PC-9 (cell line): ENCODE data around the gene PDE11A. TPM values are rescaled to one million over a fixed set of nuclear protein-coding genes. Genes with fewer than 3 reads are reported as not detected.

Experiments
- BruUV-seq: library from RNA; stranded (reverse); fragments of 400-500 nt; replicated peaks from 2 replicates; lab custom pipeline; 2021; lab: Mats Ljungman, UMichigan
- CTCF ChIA-PET: fragments of 300-600 bp; sonication (Branson Sonifier 250); formaldehyde crosslinking; loops from one replicate; lab custom pipeline; 2022; ENCODE audit warnings: antibody characterized with exemption; lab: Charles Lee
- POLR2A ChIA-PET: fragments of 300-600 bp; sonication (Branson Sonifier 250); formaldehyde crosslinking; loops from one replicate; lab custom pipeline; 2022; ENCODE audit warnings: antibody characterized with exemption; ENCODE audit not compliant: unreplicated experiment; lab: Charles Lee
- DNase-seq, 2 experiments: peaks; one replicate each; pipeline versions ENCODE4 v3.0.0 to v3.0.0-alpha.2; 2015 to 2022; ENCODE audit warnings: mixed read lengths in 1 of 2
- H2AFZ ChIP-seq: fragments of 200-600 bp; sonication (generic); 2 replicates; pipeline ENCODE4 v1.8.1; 2017; ENCODE audit warnings: antibody characterized with exemption
- H3F3A ChIP-seq: fragments of 200-600 bp; sonication (generic); 2 replicates; pipeline ENCODE4 v1.8.1; 2017; ENCODE audit warnings: antibody characterized with exemption, mild to moderate bottlenecking, low read depth; ENCODE audit not compliant: insufficient read depth
- H3K27ac ChIP-seq: fragments of 200-600 bp; sonication (generic); 2 replicates; pipeline ENCODE4 v1.6.1; 2016; ENCODE audit warnings: mixed run types
- H3K27me3 ChIP-seq: fragments of 200-600 bp; sonication (generic); 2 replicates; pipeline ENCODE4 v1.6.1; 2016; ENCODE audit warnings: low read depth, mixed run types; ENCODE audit not compliant: insufficient read depth
- H3K36me3 ChIP-seq: fragments of 200-600 bp; sonication (generic); 2 replicates; pipeline ENCODE4 v1.6.1; 2016; ENCODE audit warnings: low read depth, mixed run types
- H3K4me1 ChIP-seq: fragments of 200-600 bp; sonication (generic); replicated peaks from 2 replicates; pipeline ENCODE4 v1.6.1; 2016; ENCODE audit warnings: mixed run types; ENCODE audit not compliant: insufficient read depth
- H3K4me2 ChIP-seq: fragments of 200-600 bp; sonication (generic); 2 replicates; pipeline ENCODE4 v1.6.1; 2017; ENCODE audit warnings: mixed run types
- H3K4me3 ChIP-seq: fragments of 200-600 bp; sonication (generic); 2 replicates; pipeline ENCODE4 v1.6.1; 2016; ENCODE audit warnings: mixed run types
- H3K79me2 ChIP-seq: fragments of 200-600 bp; sonication (generic); 2 replicates; pipeline ENCODE4 v1.6.1; 2017; ENCODE audit warnings: low read depth, mixed run types
- H3K9me2 ChIP-seq: fragments of 200-600 bp; sonication (generic); 2 replicates; pipeline ENCODE4 v1.8.1; 2017; ENCODE audit warnings: mild to moderate bottlenecking; ENCODE audit not compliant: insufficient read depth
- H3K9me3 ChIP-seq: fragments of 200-600 bp; sonication (generic); 2 replicates; pipeline ENCODE4 v1.8.1; 2016; ENCODE audit warnings: low read depth; ENCODE audit not compliant: insufficient read depth
- H4K20me1 ChIP-seq: fragments of 200-600 bp; sonication (generic); 2 replicates; pipeline ENCODE4 v1.8.1; 2017; ENCODE audit not compliant: insufficient read depth
- CTCF ChIP-seq: fragments of 200-600 bp; sonication (generic); conservative IDR thresholded peaks from 2 replicates; pipeline ENCODE4 v1.6.1; 2017; ENCODE audit warnings: mixed run types, antibody characterized with exemption, mild to moderate bottlenecking, moderate library complexity
- EZH2 ChIP-seq: fragments of 200-600 bp; sonication (generic); IDR thresholded peaks from 2 replicates; pipeline ENCODE4 v1.8.0; 2017; ENCODE audit warnings: antibody characterized with exemption, low read depth
- intact Hi-C: fragments of 100-400 bp; cut with micrococcal nuclease; formaldehyde crosslinking; loops from one replicate; pipeline ENCODE4 v1.10.0; 2022; ENCODE audit not compliant: unreplicated experiment
- total RNA-seq: library from RNA; stranded (reverse); gene quantifications from 2 replicates; pipeline ENCODE4 v1.2.3, GENCODE V29; 2021

Gene PDE11A
- total RNA-seq, 1 experiment from 2014 or later: 1.4 TPM

GRCh38 chr2:177595126-177595845 is 477.3 kb downstream of the PDE11A start:
- Histone ChIP-seq H3K27ac (no peak overlapping the region), H3K9me3 (no peaks in the 10 kb centered on the region), H3K79me2 (no peaks in the 10 kb centered on the region), H2AFZ (no peak overlapping the region), H3K36me3 (no peaks in the 10 kb centered on the region), H4K20me1 (no peaks in the 10 kb centered on the region), H3K4me3 (no peak overlapping the region), H3K4me2 (no peak overlapping the region), H3K9me2 (no peaks in the 10 kb centered on the region), H3K27me3 (no peaks in the 10 kb centered on the region; the same call in 1 of the 2 replicates), H3F3A (no peaks in the 10 kb centered on the region), H3K4me1 (no peaks in the 10 kb centered on the region)
- BruUV-seq: no TSS peak
- CTCF ChIA-PET: no interaction called here
- DNase-seq: no peak
- TF ChIP-seq EZH2 (no peak), CTCF (no peak)
- POLR2A ChIA-PET: no interaction called here
- intact Hi-C loops: no loop called here

- intact Hi-C loops: no loop called here
- BruUV-seq: no TSS peak
- Histone ChIP-seq H3K4me1 (no peaks in the 10 kb centered on the region), H3K79me2 (no peaks in the 10 kb centered on the region), H3K27ac (no peak overlapping the region), H3F3A (no peaks in the 10 kb centered on the region), H3K27me3 (no peaks in the 10 kb centered on the region; the same call in 1 of the 2 replicates), H3K4me2 (no peak overlapping the region), H3K36me3 (no peaks in the 10 kb centered on the region), H3K4me3 (no peak overlapping the region), H2AFZ (no peak overlapping the region), H3K9me2 (no peaks in the 10 kb centered on the region), H4K20me1 (no peaks in the 10 kb centered on the region), H3K9me3 (no peaks in the 10 kb centered on the region)
- TF ChIP-seq CTCF (no peak), EZH2 (no peak)
- no peak for DNase-seq
- POLR2A ChIA-PET: interaction anchor here (0.5 kb wide), 1 partner anchor 86 kb away, joined by 5 read pairs; no protein-coding TSS in a partner anchor
- CTCF ChIA-PET: no interaction called here
These were observed 479.2 kb downstream of the PDE11A start for GRCh38 chr2:177593402-177593801.

GRCh38 chr2:177592945-177593344 is 479.6 kb downstream of the PDE11A start:
- no peak overlapping the region for H3K4me3 ChIP-seq
- no peaks in the 10 kb centered on the region for H3K36me3 ChIP-seq
- POLR2A ChIA-PET: interaction anchor here (0.5 to 0.6 kb wide), 2 partner anchors 32 to 86 kb away, joined by 4 to 5 read pairs; no protein-coding TSS in a partner anchor
- intact Hi-C loops: no loop called here
- H3K27ac ChIP-seq: no peak overlapping the region
- H4K20me1 ChIP-seq: no peaks in the 10 kb centered on the region
- H3K4me1 ChIP-seq: no peaks in the 10 kb centered on the region
- H3K4me2 ChIP-seq: no peak overlapping the region
- no peaks in the 10 kb centered on the region for H3K79me2 ChIP-seq
- no TSS peak for BruUV-seq
- H2AFZ ChIP-seq: no peak overlapping the region
- no peaks in the 10 kb centered on the region for H3K9me2 ChIP-seq
- DNase-seq: no peak
- no peaks in the 10 kb centered on the region for H3F3A ChIP-seq
- no peak for TF ChIP-seq EZH2
- no peak for TF ChIP-seq CTCF
- CTCF ChIA-PET: no interaction called here
- H3K9me3 ChIP-seq: no peaks in the 10 kb centered on the region
- no peaks in the 10 kb centered on the region; the same call in 1 of the 2 replicates for H3K27me3 ChIP-seq
